Neural progenitor cell (in vitro differentiated cells): ENCODE measurements around the gene PUS10. TPM values are rescaled to one million over a fixed set of nuclear protein-coding genes. Genes with fewer than 3 reads are reported as not detected.

Source experiments
- DNase-seq: peaks from one replicate; pipeline ENCODE4 v3.0.0-alpha.2; 2016; ENCODE audit warnings: low spot score
- H2AFZ ChIP-seq: fragments of 200-600 bp; sonication (generic); replicated peaks from 2 replicates; pipeline ENCODE4 v1.6.1; 2016; ENCODE audit warnings: antibody characterized with exemption
- H3F3A ChIP-seq: fragments of 200-600 bp; sonication (generic); 2 replicates; pipeline ENCODE4 v1.6.1; 2016; ENCODE audit warnings: antibody characterized with exemption, low read depth
- H3K27ac ChIP-seq: fragments of 200-600 bp; sonication (generic); 2 replicates; pipeline ENCODE4 v1.5.1; 2016; ENCODE audit warnings: mild to moderate bottlenecking
- H3K27me3 ChIP-seq: fragments of 200-600 bp; sonication (generic); 2 replicates; pipeline ENCODE4 v1.6.1; 2016; ENCODE audit warnings: mild to moderate bottlenecking, moderate library complexity
- H3K36me3 ChIP-seq: fragments of 200-600 bp; sonication (generic); 2 replicates; pipeline ENCODE4 v1.5.1; 2016
- H3K4me1 ChIP-seq: fragments of 200-600 bp; sonication (generic); 2 replicates; pipeline ENCODE4 v1.6.1; 2016; ENCODE audit warnings: mixed run types
- H3K4me2 ChIP-seq: fragments of 200-600 bp; sonication (generic); 2 replicates; pipeline ENCODE4 v1.6.1; 2016
- H3K4me3 ChIP-seq: fragments of 200-600 bp; sonication (generic); 2 replicates; pipeline ENCODE4 v1.5.1; 2016
- H3K79me2 ChIP-seq: fragments of 200-600 bp; sonication (generic); 2 replicates; pipeline ENCODE4 v1.6.1; 2016; ENCODE audit warnings: low read depth
- H3K9ac ChIP-seq: fragments of 200-600 bp; sonication (generic); 2 replicates; pipeline ENCODE4 v1.6.1; 2016
- H3K9me3 ChIP-seq: fragments of 200-600 bp; sonication (generic); 2 replicates; pipeline ENCODE4 v1.5.1; 2016; ENCODE audit warnings: low read depth
- H4K20me1 ChIP-seq: fragments of 200-600 bp; sonication (generic); 2 replicates; pipeline ENCODE4 v1.6.1; 2016; ENCODE audit warnings: low read depth
- H3K27ac Mint-ChIP-seq: 3 replicates; pipeline ENCODE4 v1.8.0; 2021; ENCODE audit warnings: mixed read lengths
- H3K27me3 Mint-ChIP-seq: 2 replicates; pipeline ENCODE4 v1.8.0; 2022; ENCODE audit warnings: low read depth, mild to moderate bottlenecking, inconsistent platforms, moderate library complexity, mixed read lengths; ENCODE audit not compliant: insufficient read depth
- H3K36me3 Mint-ChIP-seq: 3 replicates; pipeline ENCODE4 v1.8.0; 2021; ENCODE audit warnings: mixed read lengths
- H3K4me1 Mint-ChIP-seq: 3 replicates; pipeline ENCODE4 v1.8.0; 2021; ENCODE audit warnings: mixed read lengths
- H3K4me3 Mint-ChIP-seq: 3 replicates; pipeline ENCODE4 v1.8.0; 2021; ENCODE audit warnings: mild to moderate bottlenecking, moderate library complexity, mixed read lengths
- H3K9me3 Mint-ChIP-seq: 3 replicates; pipeline ENCODE4 v1.8.0; 2020; ENCODE audit warnings: mixed read lengths
- EZH2 ChIP-seq: fragments of 200-600 bp; sonication (generic); IDR thresholded peaks from 2 replicates; pipeline ENCODE4 v1.6.1; 2017; ENCODE audit warnings: antibody characterized with exemption, mild to moderate bottlenecking, moderate library complexity
- EZH2phosphoT487 ChIP-seq: fragments of 200-600 bp; sonication (generic); IDR thresholded peaks from 2 replicates; pipeline ENCODE4 v1.6.1; 2017; ENCODE audit warnings: antibody characterized with exemption
- total RNA-seq: library from RNA; depleted of rRNA; stranded (reverse); fragments of >200 nt; gene quantifications from 2 replicates; pipeline ENCODE4 v1.2.3, GENCODE V29; 2015; ENCODE audit warnings: low replicate concordance
- TF ChIP-seq, protein P1 (sequence below): fragments of 200-600 bp; sonication (generic); IDR thresholded peaks from 2 replicates; pipeline ENCODE4 v1.5.1; 2017; ENCODE audit warnings: antibody characterized with exemption, mild to moderate bottlenecking

Gene PUS10
- 10.4 and 11.3 TPM in 2 replicates for total RNA-seq

DNA sequence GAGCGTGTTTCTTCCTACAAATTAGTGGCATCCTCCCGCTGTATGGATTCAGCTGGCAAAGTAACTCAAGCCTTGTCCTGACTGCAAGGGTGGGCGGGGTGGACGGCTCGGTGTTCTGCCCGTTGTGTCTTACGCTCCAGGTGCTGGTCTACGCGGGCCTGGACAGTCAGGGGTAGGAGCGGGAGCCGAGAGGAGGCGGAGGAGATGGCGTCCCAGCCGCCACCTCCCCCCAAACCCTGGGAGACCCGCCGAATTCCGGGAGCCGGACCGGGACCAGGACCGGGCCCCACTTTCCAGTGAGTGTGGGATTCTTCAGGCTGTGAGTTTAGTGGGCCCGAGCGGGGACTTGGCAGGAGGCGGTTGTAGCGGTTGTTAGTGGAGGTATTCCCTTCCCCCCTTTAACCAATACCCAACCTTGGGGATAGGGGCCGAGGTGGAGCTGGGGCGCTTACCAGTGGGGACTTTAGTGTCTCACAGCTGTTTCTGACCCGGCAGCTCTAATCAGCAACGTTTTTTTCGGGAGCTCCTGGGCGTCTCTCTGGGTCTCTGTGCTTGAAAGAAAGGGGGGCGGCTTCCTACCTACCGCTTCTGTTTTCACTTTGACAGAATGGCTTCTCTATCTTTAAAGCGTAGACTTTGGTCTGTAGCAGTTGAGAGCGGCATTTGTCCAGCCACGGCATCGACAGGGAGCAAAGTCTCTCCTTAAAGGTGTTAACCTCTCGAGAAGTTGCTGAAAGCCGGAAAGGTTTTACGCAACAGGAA lies at the start of gene PUS10, which contains the start of gene PEX13:
Gene PUS10, minus strand, starts transcription at position 700 of the 762 bp plus-strand sequence. CDS start 6,365 bp downstream, outside the sequence.
Gene PEX13, plus strand, starts transcription at position 165 of the 762 bp plus-strand sequence. Its CDS starts 40 bp downstream, at position 205.
- peaks cover 3% of the 10 kb centered on the region for H3K27me3 Mint-ChIP-seq
- H3K9me3 Mint-ChIP-seq: peaks cover 5% of the 10 kb centered on the region
- H3K9ac ChIP-seq: peak within 1 kb of the TSS; percentile 44
- TF ChIP-seq EZH2phosphoT487 (no peak), EZH2 (peak; percentile 25)
- TF ChIP-seq, protein P1, sequence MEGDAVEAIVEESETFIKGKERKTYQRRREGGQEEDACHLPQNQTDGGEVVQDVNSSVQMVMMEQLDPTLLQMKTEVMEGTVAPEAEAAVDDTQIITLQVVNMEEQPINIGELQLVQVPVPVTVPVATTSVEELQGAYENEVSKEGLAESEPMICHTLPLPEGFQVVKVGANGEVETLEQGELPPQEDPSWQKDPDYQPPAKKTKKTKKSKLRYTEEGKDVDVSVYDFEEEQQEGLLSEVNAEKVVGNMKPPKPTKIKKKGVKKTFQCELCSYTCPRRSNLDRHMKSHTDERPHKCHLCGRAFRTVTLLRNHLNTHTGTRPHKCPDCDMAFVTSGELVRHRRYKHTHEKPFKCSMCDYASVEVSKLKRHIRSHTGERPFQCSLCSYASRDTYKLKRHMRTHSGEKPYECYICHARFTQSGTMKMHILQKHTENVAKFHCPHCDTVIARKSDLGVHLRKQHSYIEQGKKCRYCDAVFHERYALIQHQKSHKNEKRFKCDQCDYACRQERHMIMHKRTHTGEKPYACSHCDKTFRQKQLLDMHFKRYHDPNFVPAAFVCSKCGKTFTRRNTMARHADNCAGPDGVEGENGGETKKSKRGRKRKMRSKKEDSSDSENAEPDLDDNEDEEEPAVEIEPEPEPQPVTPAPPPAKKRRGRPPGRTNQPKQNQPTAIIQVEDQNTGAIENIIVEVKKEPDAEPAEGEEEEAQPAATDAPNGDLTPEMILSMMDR: no peak
- peaks cover 14% of the 10 kb centered on the region for H3K4me1 ChIP-seq
- no peaks in the 10 kb centered on the region for H4K20me1 ChIP-seq
- no peaks in the 10 kb centered on the region for H3K9me3 ChIP-seq
- H3K4me2 ChIP-seq: peak within 1 kb of the TSS; percentile 84
- H2AFZ ChIP-seq: peak within 1 kb of the TSS; percentile 95
- H3K36me3 ChIP-seq: peaks cover 7% of the 10 kb centered on the region
- H3K36me3 Mint-ChIP-seq: peaks cover 17% of the 10 kb centered on the region
- no peaks in the 10 kb centered on the region for H3K27me3 ChIP-seq
- H3K4me3 ChIP-seq: peak within 1 kb of the TSS; percentile 71
- peak within 1 kb of the TSS; percentile 98 for H3K27ac Mint-ChIP-seq
- H3F3A ChIP-seq: peaks cover 22% of the 10 kb centered on the region
- peaks cover 66% of the 10 kb centered on the region for H3K79me2 ChIP-seq
- H3K4me1 Mint-ChIP-seq: peaks cover 22% of the 10 kb centered on the region
- peak; percentile 83 for DNase-seq
- H3K27ac ChIP-seq: peak within 1 kb of the TSS; percentile 86
- peak within 1 kb of the TSS; percentile 100 for H3K4me3 Mint-ChIP-seq

- Histone ChIP-seq H3K27me3 (no peaks in the 10 kb centered on the region), H3K9me3 (no peaks in the 10 kb centered on the region), H3F3A (peaks cover 14% of the 10 kb centered on the region), H3K36me3 (peaks cover 6% of the 10 kb centered on the region), H3K27ac (no peak within 1 kb of the TSS), H3K79me2 (peaks cover 34% of the 10 kb centered on the region), H3K9ac (peak within 1 kb of the TSS; percentile 36), H4K20me1 (peaks cover 4% of the 10 kb centered on the region), H3K4me1 (peaks cover 11% of the 10 kb centered on the region), H3K4me3 (peak within 1 kb of the TSS; percentile 65), H3K4me2 (peak within 1 kb of the TSS; percentile 78), H2AFZ (peak within 1 kb of the TSS; percentile 69)
- TF ChIP-seq, protein P1: no peak
- TF ChIP-seq EZH2 (no peak), EZH2phosphoT487 (no peak)
- Mint-ChIP-seq H3K4me3 (peak within 1 kb of the TSS; percentile 100), H3K36me3 (peaks cover 6% of the 10 kb centered on the region), H3K27me3 (no peaks in the 10 kb centered on the region), H3K9me3 (no peaks in the 10 kb centered on the region), H3K4me1 (peaks cover 18% of the 10 kb centered on the region), H3K27ac (peak within 1 kb of the TSS; percentile 96)
- DNase-seq: peak; percentile 98
These were observed 48.0 kb upstream of the PUS10 start, which contains the start of gene SANBR for GRCh38 chr2:61065714-61066709. SANBR (plus strand) TSS chr2:61065871; CDS start chr2:61070351, 4,480 bp downstream.

DNA sequence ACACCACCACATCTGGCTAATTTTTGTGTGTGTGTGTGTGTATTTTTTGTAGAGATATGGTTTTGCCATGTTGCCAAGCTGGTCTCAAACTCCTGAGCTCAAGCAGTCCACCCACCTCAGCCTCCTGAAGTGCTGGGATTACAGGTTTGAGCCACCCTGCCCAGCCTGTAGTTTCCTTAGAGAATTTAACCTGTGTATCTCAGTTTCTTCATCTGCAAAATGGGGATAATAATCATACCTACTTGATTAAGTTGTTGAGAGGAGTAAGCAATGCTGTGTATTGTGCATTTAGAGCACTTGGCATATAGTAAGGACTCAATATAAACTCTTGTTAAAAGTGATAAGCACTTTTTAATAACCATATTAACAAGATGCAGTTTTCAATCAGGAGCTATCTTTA lies 41.3 kb upstream of the PUS10 start:
- Mint-ChIP-seq H3K27ac (no peak overlapping the region), H3K4me3 (no peak overlapping the region), H3K36me3 (peaks cover 6% of the 10 kb centered on the region), H3K9me3 (no peaks in the 10 kb centered on the region), H3K4me1 (no peaks in the 10 kb centered on the region), H3K27me3 (no peaks in the 10 kb centered on the region)
- no peaks in the 10 kb centered on the region for H3K36me3 ChIP-seq
- H3K27me3 ChIP-seq: no peaks in the 10 kb centered on the region
- DNase-seq: no peak
- no peaks in the 10 kb centered on the region for H3K79me2 ChIP-seq
- TF ChIP-seq EZH2phosphoT487: no peak
- TF ChIP-seq, protein P1: no peak
- TF ChIP-seq EZH2: no peak
- no peaks in the 10 kb centered on the region for H4K20me1 ChIP-seq
- no peak overlapping the region for H3K9ac ChIP-seq
- H3F3A ChIP-seq: no peaks in the 10 kb centered on the region
- H3K27ac ChIP-seq: no peak overlapping the region
- H3K4me1 ChIP-seq: no peaks in the 10 kb centered on the region
- no peaks in the 10 kb centered on the region for H3K9me3 ChIP-seq
- H3K4me2 ChIP-seq: no peak overlapping the region
- no peak overlapping the region for H2AFZ ChIP-seq
- H3K4me3 ChIP-seq: no peak overlapping the region
